Upper lobe of left lung (tissue), 4 donors: ENCODE measurements around the gene PPP2R2C.

Experiments
- POLR2A ChIP-seq, 4 donors: fragments of 450-650 bp; IDR thresholded peaks; one replicate each; pipeline ENCODE4 v1.5.1; 2016 to 2017; ENCODE audit warnings: antibody characterized with exemption in 4 of 4, mild to moderate bottlenecking in 2 of 4
- POLR2AphosphoS5 ChIP-seq, 2 donors: sonication (generic); formaldehyde crosslinking; IDR thresholded peaks; one replicate each; pipeline ENCODE4 v1.5.1; 2017; ENCODE audit warnings: antibody characterized with exemption in 2 of 2
- TF ChIP-seq, protein P1 (sequence below), 6 experiments: fragments of 450-650 bp in 4 of 6; fragments of 200-600 bp in 2 of 6; sonication (generic) in 2 of 6; IDR thresholded peaks; one replicate each; pipeline ENCODE4 v1.5.1; 2016 to 2019; ENCODE audit warnings: antibody characterized with exemption in 6 of 6

DNA sequence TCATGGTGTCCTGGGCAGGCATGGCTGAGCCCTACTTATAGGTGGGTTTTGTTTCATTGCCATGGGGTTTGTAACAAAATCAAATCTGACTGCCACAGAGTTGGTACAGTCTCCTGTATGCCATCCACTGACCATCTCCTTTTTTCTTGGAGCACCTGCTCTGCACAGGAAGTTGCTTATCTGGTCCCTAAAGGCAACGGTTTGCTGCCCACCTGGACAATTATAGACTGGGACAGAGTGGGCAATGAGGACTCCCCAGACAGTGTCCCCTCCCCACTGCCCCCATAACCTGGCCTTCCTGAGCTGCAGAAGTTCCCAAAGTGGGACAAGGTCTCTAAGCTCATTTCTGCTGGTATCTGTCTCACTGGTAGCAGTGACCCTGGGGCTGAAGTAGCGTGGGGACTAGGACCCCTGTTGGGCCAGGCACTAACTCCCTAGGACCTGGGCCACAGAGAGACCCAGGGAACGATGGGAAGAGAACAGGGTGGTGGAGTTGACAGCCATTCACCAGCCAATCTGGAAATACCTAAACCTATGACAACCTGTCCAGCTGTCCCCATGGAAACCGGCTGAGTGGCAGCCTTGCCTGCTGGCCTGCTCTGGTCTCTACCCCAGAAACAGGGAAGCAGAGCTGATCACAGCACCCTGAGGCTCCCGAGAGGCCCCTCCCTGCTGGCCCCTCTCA is 138.1 kb downstream of the PPP2R2C start:
- no peak for TF ChIP-seq POLR2AphosphoS5 (IDR thresholded peaks at IDR 0.05)
- TF ChIP-seq, protein P1, sequence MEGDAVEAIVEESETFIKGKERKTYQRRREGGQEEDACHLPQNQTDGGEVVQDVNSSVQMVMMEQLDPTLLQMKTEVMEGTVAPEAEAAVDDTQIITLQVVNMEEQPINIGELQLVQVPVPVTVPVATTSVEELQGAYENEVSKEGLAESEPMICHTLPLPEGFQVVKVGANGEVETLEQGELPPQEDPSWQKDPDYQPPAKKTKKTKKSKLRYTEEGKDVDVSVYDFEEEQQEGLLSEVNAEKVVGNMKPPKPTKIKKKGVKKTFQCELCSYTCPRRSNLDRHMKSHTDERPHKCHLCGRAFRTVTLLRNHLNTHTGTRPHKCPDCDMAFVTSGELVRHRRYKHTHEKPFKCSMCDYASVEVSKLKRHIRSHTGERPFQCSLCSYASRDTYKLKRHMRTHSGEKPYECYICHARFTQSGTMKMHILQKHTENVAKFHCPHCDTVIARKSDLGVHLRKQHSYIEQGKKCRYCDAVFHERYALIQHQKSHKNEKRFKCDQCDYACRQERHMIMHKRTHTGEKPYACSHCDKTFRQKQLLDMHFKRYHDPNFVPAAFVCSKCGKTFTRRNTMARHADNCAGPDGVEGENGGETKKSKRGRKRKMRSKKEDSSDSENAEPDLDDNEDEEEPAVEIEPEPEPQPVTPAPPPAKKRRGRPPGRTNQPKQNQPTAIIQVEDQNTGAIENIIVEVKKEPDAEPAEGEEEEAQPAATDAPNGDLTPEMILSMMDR (IDR thresholded peaks at IDR 0.05): no peak
- no peak for TF ChIP-seq POLR2A (IDR thresholded peaks at IDR 0.05)
